Measurements from ENCODE around the gene SAMD4A.
A peak's percentile ranks its signal among the peaks of the same experiment; 100 is the strongest.

The SAMD4A gene

GRCh38 chr14:54686219-54686870 is 119.4 kb downstream of the SAMD4A start:
- DNase-seq (ENCODE audit: low spot score) = no peak

- DNase-seq (ENCODE audit: low spot score) = no peak
These were observed 120.2 kb downstream of the SAMD4A start for GRCh38 chr14:54686871-54687749.

GRCh38 chr14:54687750-54688119 is 120.8 kb downstream of the SAMD4A start:
- DNase-seq (ENCODE audit: low spot score) = no peak

- DNase-seq (ENCODE audit: low spot score) = no peak
These were observed 121.3 kb downstream of the SAMD4A start for GRCh38 chr14:54688229-54688628.

- no peak for DNase-seq (ENCODE audit: low spot score)
These were observed 123.0 kb downstream of the SAMD4A start for GRCh38 chr14:54689928-54690327.

- DNase-seq (ENCODE audit: low spot score) = no peak
These were observed 124.0 kb downstream of the SAMD4A start for GRCh38 chr14:54690887-54691286.

- DNase-seq (ENCODE audit: low spot score) = peak; percentile 69
These were observed 124.8 kb downstream of the SAMD4A start for GRCh38 chr14:54691525-54692283.

- no peak for DNase-seq (ENCODE audit: low spot score)
These were observed 125.4 kb downstream of the SAMD4A start for GRCh38 chr14:54692284-54692772.

GRCh38 chr14:54693761-54694160 is 126.8 kb downstream of the SAMD4A start:
- no peak for DNase-seq (ENCODE audit: low spot score)

GRCh38 chr14:54695196-54695595 is 128.3 kb downstream of the SAMD4A start:
- no peak for DNase-seq (ENCODE audit: low spot score)

GRCh38 chr14:54697001-54697400 is 130.1 kb downstream of the SAMD4A start:
- DNase-seq (ENCODE audit: low spot score) = no peak

GRCh38 chr14:54697803-54698202 is 130.9 kb downstream of the SAMD4A start:
- no peak for DNase-seq (ENCODE audit: low spot score)

GRCh38 chr14:54698501-54698900 is 131.6 kb downstream of the SAMD4A start:
- DNase-seq (ENCODE audit: low spot score) = no peak

GRCh38 chr14:54698966-54699530 is 132.1 kb downstream of the SAMD4A start:
- no peak for DNase-seq (ENCODE audit: low spot score)

GRCh38 chr14:54699735-54700134 is 132.8 kb downstream of the SAMD4A start:
- no peak for DNase-seq (ENCODE audit: low spot score)

- DNase-seq (ENCODE audit: low spot score) = no peak
These were observed 133.8 kb downstream of the SAMD4A start for GRCh38 chr14:54700717-54701116.

- no peak for DNase-seq (ENCODE audit: low spot score)
These were observed 135.1 kb downstream of the SAMD4A start for GRCh38 chr14:54702014-54702491.

- no peak for DNase-seq (ENCODE audit: low spot score)
These were observed 135.6 kb downstream of the SAMD4A start for GRCh38 chr14:54702492-54702891.

GRCh38 chr14:54703082-54703481 is 136.2 kb downstream of the SAMD4A start:
- DNase-seq (ENCODE audit: low spot score) = no peak

- no peak for DNase-seq (ENCODE audit: low spot score)
These were observed 136.8 kb downstream of the SAMD4A start for GRCh38 chr14:54703724-54704123.

GRCh38 chr14:54704768-54705167 is 137.8 kb downstream of the SAMD4A start:
- DNase-seq (ENCODE audit: low spot score) = no peak

GRCh38 chr14:54706769-54707168 is 139.8 kb downstream of the SAMD4A start:
- DNase-seq (ENCODE audit: low spot score) = no peak

Measured in HuH-7 (cell line).